GM19328 (cell line): ENCODE results near the gene ULBP3.
"Not testable (repeated sequence)": the region's sequence is repeated elsewhere in the genome, so short reads cannot be mapped to it uniquely, and the experiment has no call there.

Experiments used
- ATAC-seq: cut with Tn5 transposase; IDR thresholded peaks from one replicate; pipeline ENCODE4 v1.9.1; 2021; ENCODE audit warnings: mild to moderate bottlenecking, moderate library complexity; ENCODE audit not compliant: unreplicated experiment

ULBP3 gene

DNA sequence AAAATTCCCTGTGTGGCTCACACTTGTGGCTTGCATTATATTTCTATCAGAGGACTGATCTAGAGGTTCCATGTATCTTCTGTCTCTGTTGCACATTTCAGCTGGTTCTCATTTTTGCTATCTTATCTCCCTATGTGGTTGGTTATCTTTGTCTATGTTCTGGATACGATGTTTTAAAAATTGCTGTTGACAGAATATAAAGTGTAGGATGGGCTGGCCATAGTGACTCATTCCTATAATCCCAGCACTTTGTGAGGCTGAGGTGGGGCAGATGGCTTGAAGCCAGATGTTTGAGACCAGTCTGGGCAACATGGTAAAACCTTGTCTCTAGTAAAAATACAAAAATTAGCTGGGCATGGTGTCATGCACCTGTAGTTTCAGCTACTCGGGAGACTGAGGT is 9.9 kb upstream of the ULBP3 start:
- ATAC-seq: no peak

DNA sequence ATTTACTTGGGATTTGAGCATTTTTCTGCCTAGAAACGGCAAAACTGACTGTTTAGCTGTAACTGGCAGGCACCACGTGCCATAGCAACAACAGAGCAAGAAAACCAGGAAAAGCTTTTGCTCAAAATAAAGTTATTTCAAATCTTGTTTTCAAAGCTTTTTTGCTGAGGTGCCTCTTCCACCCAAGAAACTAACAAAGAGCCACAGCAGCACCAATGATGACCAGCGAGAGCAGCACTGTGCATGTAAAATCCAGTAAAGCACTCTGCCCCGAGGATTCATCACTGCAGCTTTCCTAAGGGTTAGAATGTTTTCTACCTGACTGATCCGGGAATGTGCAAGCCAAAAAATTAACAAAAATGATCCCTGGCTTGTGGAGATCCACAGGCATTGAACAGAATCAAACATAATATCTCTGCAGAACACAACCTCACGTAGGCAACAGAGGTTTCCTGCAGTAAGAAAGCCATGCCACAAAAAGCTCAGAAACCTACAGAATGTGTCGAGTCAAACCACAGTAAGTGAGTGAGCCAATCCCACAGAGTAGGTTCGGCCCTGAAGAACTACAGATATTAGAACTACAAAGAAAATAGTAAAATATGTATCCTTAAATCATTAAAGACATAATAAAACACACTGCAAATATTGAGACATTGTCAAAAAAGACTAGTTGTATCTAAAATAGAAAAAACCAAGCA is 7.4 kb upstream of the ULBP3 start:
- ATAC-seq: no peak

DNA sequence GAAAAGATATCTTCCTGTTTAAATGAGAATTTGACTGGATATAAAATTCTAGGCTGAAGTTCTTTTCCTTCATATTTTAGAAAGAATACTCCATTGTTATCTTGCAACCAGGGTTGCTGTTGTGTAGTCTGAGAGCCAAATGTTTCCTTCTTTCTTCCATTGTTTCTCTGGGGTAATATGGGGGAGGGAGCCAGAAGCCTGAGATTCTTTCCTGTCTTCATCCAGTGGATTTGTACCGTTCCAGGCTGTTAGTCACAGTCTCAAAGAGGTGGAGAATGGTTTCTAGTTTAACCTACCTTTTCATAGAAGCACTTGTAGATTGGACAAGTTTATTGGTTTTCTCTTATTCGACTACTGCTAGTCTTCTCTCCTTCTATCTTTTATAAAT is 6.1 kb upstream of the ULBP3 start:
- no peak for ATAC-seq

DNA sequence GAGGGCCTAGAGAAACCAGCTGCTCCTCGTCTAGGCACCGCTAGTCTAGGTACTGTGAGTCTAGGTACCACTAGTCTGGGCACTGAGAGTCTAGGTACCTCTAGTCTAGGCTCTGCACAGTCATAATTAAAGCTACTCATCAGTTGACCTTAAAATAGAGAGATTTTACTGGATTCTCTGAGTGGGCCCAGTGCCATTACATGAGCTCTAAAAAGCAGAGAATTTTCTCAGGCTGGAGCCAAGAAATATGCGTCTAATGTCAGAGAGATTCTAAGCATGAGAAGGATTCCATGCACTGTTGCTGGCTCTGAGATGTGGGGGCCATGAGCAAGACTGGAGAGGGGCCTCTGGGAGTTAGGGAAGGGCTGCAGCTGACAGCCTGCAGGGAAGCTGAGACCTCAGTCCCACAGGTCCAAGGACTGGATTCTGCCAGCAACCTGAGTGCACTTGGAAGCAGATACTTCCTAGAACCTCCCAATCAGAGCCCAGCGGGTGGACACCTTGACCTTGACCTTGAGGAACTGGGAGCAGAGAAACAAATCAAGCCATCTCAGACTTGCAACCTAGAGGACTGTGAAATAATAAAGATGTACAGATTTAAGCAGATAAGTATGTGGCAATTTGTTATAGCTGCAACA is 5.6 kb upstream of the ULBP3 start:
- not testable (repeated sequence) for ATAC-seq

DNA sequence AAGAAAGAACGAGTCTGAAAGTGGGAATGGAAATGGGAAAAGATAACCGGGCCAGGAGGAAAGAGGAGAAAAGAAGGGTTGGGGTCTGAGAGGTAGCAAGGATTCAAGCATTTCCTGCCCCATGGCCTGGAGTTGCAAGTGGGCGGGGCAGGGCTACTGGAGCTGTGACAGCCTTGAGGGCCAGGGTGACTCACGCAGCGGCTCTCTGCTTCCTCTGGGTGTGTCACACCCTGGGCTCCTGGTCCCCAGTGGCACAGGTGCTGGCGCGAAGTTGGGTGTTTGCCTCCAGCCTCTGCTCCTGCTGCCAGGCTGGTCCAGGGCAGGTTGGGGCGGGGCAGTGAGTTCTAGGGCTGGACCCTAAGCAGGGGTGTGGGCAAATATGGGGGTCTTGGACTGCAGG is 3.3 kb upstream of the ULBP3 start:
- ATAC-seq: no peak

DNA sequence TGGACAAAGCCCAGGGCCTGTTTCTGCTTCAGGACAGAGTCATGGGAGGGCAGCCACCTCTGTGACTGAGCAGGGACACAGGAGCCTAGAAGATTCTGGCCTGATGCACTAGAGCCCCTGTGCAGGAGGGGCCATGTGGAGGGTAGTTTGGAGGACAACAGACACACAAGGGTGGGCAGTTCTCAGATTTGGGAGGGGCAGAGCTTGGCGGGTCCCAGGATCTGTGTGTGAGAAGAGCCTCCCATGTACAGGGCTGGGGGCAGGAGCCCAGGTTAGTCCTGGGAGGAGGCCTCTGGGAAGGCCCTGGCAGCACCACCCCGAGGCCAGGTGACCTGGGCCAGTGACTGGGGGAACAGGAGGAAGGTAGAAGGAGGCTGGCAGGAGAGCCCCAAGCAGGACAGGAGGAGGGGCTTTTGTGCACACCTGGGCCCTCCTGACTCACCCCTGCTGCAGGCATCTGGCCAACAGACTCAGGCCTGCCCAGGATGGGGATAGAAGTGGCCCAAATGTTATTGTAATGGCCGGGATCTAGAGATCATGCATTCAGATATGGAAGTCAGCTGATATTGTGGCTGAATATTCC is 1.4 kb upstream of the ULBP3 start:
- ATAC-seq: no peak

DNA sequence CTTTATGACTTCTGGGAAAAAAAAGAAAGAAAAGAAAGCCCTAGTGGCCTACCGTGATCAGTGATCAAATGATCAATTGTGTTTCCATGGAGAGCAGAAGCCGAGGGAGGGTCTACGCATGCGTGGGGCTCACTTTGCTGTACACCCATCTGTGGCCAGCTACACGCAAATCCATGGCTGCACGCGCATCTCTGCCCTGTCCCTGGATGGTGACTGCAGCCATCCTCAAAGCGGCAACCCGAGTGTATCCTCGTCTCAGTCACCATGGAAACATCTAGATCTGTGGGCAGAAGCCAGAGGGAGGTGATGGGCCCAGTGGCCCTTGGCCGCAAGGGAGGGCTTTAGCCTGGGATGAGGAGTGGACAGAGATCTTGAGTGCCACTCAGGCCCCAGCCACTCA is 785 bp upstream of the ULBP3 start:
- ATAC-seq: no peak

DNA sequence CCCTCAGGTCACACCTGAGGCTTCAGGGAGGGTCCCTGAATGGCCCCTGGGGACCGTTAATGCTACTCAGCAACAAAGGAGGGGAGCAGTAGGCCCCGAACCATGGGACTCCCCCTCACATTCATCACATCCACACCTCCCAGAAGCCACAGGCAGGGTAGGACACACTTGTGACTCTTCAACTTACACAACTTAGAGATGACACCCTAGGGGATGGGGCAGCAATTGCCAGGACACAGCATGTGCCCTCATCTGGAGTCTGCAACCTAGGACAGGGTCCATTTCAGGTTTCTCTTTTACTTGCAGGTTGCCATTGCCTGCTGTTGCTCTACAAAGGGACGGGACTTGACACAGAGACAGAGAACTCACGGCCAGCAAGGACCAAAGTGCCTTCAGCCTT is 770 bp downstream of the ULBP3 start:
- ATAC-seq: no peak

DNA sequence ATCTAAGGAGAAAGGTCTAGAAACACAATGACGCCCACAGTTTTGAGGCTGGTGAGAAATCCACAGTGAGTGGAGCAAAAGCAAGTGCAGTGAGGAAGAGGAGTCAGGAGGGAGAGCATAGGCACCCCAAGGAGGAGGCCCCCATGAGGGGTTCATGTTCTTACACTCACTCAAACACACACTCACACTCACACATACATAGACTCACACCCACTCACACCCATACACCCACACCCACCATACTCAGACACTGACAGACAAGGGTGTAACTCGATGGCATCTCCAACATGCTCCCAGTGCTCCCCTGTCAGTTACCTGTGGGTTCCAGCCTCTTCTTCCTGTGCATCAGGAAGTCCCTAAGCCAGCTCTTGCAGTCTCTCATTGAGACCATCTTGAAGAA is 3.8 kb downstream of the ULBP3 start:
- ATAC-seq: no peak

DNA sequence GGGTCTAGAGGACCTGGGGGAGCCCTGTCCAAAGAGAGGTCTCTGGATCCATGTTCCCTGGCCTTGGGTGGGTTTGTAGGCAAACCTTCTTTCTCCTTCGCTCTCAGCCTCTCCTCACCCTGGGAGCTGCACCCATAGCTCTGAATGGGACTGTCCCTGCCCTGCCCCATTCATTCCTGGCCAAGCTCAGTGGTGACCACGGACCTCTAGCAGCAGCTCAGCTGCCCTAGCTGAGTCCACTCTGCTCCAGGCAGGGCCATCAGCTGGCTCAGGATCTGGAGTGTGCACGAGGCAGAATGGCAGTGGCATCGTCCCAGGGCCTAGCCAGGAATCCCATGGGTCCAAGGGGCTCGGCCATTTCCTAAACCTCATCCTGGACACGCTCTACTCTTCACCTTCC is 5.3 kb downstream of the ULBP3 start:
- no peak for ATAC-seq

DNA sequence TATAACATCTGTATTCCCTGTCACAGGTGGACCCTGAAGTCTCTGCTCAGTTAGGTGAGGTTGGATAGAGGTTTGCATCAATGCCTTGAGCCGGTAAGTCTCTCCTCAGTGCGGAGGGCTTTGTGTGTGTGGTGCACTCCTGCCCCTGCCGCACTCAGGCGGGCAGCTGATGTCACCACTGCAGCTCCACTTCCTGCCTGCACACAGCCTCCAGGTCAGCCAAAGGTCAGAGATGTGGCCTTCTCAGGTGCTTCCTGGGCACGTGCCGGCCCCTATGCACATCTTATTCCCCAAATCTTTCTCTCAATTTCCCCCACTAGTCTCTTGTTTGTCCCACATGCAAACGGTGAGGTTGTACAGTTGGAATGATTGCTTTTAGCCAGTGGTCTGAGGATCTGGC is 8.9 kb downstream of the ULBP3 start:
- ATAC-seq: not testable (repeated sequence)

DNA sequence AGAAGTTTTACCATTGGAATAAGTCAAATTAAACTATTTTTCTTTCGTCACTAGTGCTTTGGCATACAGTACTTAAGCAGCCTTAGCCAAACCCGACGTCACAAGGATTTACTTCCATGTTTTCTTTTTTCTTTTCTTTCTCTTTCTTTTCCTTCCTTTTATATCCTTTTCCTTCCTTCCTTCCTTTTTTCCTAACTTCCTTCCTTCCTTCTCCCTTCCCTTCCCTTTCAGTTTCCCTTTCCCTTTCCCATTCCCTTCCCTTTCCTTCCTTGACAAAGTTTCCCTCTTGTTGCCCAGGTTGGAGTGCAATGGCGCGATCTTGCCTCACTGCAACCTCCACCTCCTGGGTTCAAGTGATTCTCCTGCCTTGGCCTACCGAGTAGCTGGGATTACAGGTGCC is 9.9 kb downstream of the ULBP3 start:
- ATAC-seq: no peak

DNA sequence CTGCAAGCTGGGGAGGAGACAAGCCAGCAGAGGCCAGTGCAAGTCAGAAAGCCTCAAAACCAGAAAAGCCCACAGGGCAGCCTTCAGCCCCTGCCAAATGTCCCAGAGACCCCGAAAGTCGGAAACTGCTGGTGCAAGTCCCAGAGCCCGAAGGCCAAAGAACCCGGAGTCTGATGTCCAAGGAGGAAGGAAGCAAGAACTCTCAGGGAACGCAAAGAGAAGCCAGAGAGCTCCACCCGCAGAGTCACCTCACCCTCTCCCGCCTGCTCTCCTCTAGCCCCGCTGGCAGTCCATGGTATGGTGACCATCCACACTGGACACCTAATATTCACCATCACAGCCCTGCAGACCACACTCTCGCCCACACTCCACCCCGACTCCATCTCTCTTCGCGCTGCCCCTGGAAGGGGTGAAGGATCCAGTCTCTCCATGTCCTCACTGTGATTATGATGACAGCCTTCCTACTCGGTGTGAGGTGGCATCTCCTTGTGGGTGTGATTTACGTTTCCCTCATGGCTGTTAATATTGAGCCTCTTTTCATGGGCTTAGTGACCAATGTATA is 10.6 kb downstream of the ULBP3 start:
- ATAC-seq: no peak

DNA sequence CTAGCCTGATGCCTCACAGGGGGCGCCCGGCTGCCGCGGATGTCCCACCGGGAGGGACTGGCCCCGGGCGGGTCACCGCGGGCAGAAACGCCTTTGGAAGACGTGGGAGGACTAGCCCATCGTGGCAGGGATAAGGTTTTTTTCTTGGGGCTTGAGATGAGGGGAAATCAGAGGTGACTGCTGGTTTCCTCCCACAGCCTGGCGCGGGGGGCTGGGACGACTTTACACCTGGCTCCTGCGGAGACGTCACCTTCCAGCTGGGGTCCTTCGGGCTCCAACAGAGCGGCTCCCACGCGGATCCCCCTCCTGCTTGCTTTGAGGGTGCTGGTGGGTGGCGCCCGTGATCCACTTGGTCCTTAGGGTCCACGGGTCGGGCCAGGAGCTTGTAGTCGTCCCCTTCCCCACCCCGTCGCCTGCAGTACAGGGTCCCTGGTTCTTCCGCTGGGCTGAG is 11.4 kb downstream of the ULBP3 start:
- no peak for ATAC-seq

DNA sequence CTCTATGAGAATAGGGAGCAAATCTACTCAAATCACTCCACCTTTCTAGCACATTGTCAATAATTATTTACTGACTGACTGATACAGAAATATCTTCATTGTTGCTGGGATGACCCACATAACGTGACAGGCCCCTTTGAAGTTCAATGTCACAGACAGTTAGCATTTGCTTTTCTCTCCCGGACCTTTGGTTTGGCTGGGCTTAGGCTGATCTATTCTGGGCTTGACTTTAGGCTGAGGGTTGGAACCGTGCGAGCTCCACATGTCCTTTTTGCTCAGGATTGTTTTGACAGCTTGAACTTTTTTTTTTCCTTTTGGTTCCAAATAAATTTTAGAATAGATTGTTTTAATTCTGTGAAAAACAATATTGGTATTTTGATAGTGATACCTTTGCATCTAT is 12.0 kb downstream of the ULBP3 start:
- ATAC-seq: no peak

DNA sequence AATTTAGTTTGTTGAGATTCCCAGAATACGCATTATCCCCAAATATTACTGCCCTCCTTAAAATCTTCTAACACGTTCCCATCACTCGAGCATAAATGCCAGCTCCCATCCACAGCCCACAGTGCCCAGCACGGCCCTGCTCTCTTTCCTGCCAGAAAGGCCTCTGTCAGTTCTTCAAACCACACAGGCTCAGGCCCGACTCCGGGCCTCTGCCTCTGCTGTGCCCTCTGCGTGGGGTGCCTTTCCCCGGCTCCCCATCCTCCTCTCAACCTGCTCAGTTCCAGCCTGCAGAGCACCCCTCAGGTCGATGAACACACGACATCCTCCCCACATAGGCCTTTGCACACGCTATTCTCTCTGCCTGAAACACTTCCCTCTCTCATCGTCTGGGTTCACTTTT is 12.8 kb downstream of the ULBP3 start:
- no peak for ATAC-seq

DNA sequence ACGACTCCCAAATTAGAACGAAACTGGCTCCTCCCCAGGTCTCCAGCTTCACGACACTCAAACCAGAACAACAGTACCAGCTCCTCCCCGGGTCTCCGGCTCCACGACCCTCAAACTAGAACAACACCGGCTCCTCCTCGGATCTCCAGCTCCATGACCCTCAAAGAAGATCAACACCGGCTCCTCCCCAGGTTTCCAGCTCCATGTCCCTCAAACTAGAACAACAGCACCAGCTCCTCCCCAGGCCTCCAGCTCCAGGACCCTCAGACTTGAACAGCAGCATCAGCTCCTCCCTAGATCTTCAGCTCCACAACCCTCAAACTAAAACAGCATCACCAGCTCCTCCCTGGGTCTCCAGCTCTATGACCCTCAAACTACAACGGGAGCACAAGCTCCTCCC is 13.8 kb downstream of the ULBP3 start:
- no peak for ATAC-seq

DNA sequence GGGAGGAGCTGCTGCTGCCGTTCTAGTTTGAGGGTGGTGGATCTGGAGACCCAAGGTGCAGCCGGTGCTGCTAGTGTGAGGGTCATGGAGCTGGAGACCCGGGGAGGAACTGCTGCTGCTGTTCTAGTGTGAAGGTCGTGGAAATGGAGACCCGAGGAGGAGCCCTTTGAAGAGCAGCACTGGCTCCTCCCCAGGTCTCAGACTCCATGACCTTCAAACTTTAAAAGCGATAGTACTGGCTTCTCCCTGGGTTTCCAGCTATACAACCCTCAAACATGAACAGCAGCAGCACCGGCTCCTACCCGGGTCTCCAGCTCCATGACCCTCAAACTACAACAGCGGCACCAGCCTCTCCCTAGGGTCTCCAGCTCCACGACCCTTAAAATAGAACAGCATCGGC is 15.5 kb downstream of the ULBP3 start:
- ATAC-seq: no peak

DNA sequence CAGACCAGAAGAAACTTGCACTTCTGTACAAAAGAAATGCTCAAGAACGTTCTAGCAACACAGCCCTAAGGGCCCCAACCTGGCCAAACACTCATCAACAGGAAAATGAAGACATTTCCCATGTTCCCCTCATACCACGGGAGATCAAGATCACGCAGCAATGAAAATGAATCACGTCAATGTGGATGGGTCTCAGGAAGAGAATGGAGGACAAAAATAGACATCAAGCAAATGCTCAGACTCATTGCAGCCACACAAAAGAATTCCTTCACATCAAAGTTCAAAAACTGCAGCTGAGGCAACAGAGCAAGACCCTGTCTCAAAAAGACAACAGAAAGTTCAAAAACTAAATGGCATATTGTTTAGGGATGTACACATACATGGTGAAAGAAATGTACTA is 18.1 kb downstream of the ULBP3 start:
- no peak for ATAC-seq

DNA sequence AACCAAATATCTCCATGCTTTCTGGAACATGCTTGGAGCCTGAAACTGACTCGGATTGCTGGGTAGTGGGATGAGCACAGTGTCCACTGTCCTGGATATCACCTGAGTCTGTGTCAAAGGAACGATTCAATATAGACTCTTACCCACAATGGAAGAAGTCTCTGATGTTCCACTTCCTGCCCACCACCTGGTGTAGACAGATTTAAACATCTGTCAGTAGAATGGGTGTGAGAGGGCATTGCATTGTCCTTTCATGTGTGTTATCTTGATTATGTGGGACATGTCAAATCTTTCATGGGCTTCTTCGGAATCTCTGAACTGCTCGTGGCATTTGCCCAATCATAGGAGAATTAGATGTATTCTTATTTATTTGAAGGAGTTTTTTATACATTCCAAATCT is 20.8 kb downstream of the ULBP3 start:
- ATAC-seq: no peak

DNA sequence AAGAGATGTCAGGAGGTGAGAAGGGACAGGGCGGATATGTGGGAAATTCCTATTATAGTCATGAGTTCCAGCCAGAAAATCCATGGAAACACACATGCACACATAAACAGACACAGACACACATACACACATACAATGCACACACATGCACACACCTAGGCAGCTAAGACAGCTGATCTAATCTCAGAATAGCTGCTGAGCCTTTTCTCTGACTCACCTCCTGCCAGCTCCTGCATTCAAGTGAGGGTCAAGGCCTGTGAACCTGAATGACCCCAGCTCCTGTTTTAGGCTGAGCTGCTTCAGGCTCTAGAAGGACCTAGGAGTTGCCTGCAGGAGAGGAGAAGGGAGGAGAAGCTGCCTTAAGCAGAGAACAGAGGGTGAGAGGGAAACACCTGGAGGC is 22.0 kb downstream of the ULBP3 start:
- ATAC-seq: no peak

DNA sequence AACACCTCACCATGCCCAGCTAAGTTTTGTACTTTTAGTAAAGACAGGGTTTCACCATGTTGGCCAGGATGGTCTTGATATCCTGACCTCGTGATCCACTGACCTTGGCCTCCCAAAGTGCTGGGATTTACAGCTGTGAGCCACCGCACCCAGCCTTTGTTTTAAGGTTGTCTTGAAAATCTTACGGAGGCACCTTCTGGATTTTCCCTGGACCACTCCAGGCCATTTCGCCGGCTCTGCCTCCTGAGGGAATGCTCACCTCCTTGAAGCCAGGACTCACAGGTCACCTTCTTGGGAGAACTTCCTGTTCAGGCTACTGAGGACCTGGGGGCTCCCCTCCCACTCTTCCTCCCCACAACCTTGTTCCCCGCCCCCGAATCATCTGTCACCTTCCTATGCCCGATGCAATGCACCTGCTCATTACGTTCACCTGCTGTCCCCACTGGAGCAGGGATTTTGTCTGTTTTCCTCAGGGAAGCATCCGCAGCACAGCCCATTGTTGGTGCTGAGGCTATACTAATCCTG is 24.2 kb downstream of the ULBP3 start:
- no peak for ATAC-seq
